Measurements from ENCODE around the gene EZH1. TPM values are rescaled to one million over a fixed set of nuclear protein-coding genes. Genes with fewer than 3 reads are reported as not detected.

EZH1 gene
- total and polyA plus RNA-seq, 10 of the 15 experiments (the other 5 are each of a cell fraction or from before 2014, with no cell fraction given): 6.1 to 43.3 (median 16.8) TPM

GRCh38 chr17:42704490-42704836 is 40.4 kb downstream of the EZH1 start (continued):
- TF ChIP-seq, protein P1, sequence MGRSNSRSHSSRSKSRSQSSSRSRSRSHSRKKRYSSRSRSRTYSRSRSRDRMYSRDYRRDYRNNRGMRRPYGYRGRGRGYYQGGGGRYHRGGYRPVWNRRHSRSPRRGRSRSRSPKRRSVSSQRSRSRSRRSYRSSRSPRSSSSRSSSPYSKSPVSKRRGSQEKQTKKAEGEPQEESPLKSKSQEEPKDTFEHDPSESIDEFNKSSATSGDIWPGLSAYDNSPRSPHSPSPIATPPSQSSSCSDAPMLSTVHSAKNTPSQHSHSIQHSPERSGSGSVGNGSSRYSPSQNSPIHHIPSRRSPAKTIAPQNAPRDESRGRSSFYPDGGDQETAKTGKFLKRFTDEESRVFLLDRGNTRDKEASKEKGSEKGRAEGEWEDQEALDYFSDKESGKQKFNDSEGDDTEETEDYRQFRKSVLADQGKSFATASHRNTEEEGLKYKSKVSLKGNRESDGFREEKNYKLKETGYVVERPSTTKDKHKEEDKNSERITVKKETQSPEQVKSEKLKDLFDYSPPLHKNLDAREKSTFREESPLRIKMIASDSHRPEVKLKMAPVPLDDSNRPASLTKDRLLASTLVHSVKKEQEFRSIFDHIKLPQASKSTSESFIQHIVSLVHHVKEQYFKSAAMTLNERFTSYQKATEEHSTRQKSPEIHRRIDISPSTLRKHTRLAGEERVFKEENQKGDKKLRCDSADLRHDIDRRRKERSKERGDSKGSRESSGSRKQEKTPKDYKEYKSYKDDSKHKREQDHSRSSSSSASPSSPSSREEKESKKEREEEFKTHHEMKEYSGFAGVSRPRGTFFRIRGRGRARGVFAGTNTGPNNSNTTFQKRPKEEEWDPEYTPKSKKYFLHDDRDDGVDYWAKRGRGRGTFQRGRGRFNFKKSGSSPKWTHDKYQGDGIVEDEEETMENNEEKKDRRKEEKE (IDR thresholded peaks at IDR 0.05): no peak
- peak; percentile 14; the same call in 1 of the 2 replicates for TF ChIP-seq POLR2A (IDR thresholded peaks at IDR 0.05; ENCODE audit: low read depth, low read length)

DNA sequence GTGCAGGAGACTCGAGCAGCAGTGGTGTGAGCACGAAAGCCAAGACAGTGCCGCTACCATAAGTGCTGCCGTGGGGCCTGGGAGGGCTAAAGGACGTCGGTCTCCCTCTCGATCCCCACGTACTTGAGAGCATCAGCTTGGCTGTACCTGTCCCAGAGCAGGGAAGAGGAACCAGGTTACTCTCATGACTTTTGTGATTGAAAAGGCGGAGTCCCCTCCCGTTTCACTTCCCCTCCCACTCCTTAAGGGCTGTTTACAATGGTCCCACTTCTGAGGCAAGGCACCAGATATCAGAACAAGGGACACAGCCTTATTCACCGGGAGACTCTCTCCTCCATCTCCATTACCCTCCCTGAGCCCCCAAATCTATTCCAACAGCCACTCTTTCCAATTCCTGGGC is 42.4 kb downstream of the EZH1 start:
- Histone ChIP-seq H3K27ac (ENCODE audit: control insufficient read depth, insufficient read depth) (peak overlapping the region; percentile 29; the same call in 1 of the 2 replicates), H3K79me2 (ENCODE audit: control insufficient read depth, insufficient read depth, low read length) (no peaks in the 10 kb centered on the region; the same call in 1 of the 2 replicates), H3K9ac (ENCODE audit: control insufficient read depth, insufficient read depth, low read length) (no peak overlapping the region), H2AFZ (ENCODE audit: control insufficient read depth, low read depth, low read length) (no peak overlapping the region), H3K27me3 (replicated peaks in 1 of 2; ENCODE audit: control insufficient read depth in 2 of 2, insufficient read depth in 2 of 2, low read length in 1 of 2) (no peaks in the 10 kb centered on the region), H3K36me3 (ENCODE audit: control insufficient read depth in 2 of 2, insufficient read depth in 2 of 2, low read length in 1 of 2) (peaks cover 8 to 28% of the 10 kb centered on the region in 2 experiments), H4K20me1 (ENCODE audit: control insufficient read depth, insufficient read depth) (no peaks in the 10 kb centered on the region), H3K4me3 (no peak overlapping the region), H3K4me2 (ENCODE audit: control insufficient read depth, insufficient read depth) (peak overlapping the region; percentile 31; the same call in 1 of the 2 replicates), H3K9me3 (replicated peaks; ENCODE audit: control insufficient read depth, insufficient read depth, low read length) (no peaks in the 10 kb centered on the region), H3K4me1 (ENCODE audit: control insufficient read depth, insufficient read depth, low read length) (peaks cover 50% of the 10 kb centered on the region)
- ChIA-PET CTCF (interaction anchor here (2.9 kb wide), 1 partner anchor 124 kb away, joined by 17 read pairs; the partner anchor contains the start of gene PSMC3IP), RAD21 (ENCODE audit: unreplicated experiment) (no interaction called here), SMC1A (ENCODE audit: uncharacterized antibody, unreplicated experiment) (interaction anchor here (1.4 to 2.6 kb wide), 3 partner anchors 19 to 95 kb away, joined by 3 to 14 read pairs (median 7); partner anchors contain the start of gene PLEKHH3), POLR2A (interaction anchor here (1.0 kb wide), 1 partner anchor 13 kb away, joined by 3 read pairs; no protein-coding TSS in a partner anchor)
- intact Hi-C loops (cut with micrococcal nuclease; ENCODE audit: unreplicated experiment) (no loop called here), in situ Hi-C loops (cut with MboI) (no loop called here)
- FAIRE-seq (no peak), ATAC-seq (peak; percentile 7; the same call in 1 of the 3 replicates), DNase-seq (ENCODE audit: low read depth, low spot score) (no peak)
- BruUV-seq (replicated peaks): TSS peak; percentile 44
- WGBS (ENCODE audit: insufficient coverage, insufficient replicate concordance, low lambda C conversion rate, missing lambda C conversion rate): 88% methylated on average over 10 of the region's 11 CpGs
- TF ChIP-seq MEF2A (IDR thresholded peaks at IDR 0.05; ENCODE audit: insufficient read depth, low read depth, low read length) (no peak), ATF7 (IDR thresholded peaks at IDR 0.05; ENCODE audit: low read depth) (no peak), HCFC1 (IDR thresholded peaks at IDR 0.05; ENCODE audit: low read length) (no peak), TARDBP (IDR thresholded peaks at IDR 0.05; ENCODE audit: borderline replicate concordance) (no peak), TAF1 (IDR thresholded peaks at IDR 0.05; ENCODE audit: borderline replicate concordance, low read depth, low read length) (no peak), SPI1 (IDR thresholded peaks at IDR 0.05; ENCODE audit: borderline replicate concordance, insufficient read depth, low read depth, low read length) (peak; percentile 91)
- TF ChIP-seq, protein P2, sequence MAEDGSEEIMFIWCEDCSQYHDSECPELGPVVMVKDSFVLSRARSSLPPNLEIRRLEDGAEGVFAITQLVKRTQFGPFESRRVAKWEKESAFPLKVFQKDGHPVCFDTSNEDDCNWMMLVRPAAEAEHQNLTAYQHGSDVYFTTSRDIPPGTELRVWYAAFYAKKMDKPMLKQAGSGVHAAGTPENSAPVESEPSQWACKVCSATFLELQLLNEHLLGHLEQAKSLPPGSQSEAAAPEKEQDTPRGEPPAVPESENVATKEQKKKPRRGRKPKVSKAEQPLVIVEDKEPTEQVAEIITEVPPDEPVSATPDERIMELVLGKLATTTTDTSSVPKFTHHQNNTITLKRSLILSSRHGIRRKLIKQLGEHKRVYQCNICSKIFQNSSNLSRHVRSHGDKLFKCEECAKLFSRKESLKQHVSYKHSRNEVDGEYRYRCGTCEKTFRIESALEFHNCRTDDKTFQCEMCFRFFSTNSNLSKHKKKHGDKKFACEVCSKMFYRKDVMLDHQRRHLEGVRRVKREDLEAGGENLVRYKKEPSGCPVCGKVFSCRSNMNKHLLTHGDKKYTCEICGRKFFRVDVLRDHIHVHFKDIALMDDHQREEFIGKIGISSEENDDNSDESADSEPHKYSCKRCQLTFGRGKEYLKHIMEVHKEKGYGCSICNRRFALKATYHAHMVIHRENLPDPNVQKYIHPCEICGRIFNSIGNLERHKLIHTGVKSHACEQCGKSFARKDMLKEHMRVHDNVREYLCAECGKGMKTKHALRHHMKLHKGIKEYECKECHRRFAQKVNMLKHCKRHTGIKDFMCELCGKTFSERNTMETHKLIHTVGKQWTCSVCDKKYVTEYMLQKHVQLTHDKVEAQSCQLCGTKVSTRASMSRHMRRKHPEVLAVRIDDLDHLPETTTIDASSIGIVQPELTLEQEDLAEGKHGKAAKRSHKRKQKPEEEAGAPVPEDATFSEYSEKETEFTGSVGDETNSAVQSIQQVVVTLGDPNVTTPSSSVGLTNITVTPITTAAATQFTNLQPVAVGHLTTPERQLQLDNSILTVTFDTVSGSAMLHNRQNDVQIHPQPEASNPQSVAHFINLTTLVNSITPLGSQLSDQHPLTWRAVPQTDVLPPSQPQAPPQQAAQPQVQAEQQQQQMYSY (CRISPR knock-in tag; IDR thresholded peaks at IDR 0.05): no peak
- TF ChIP-seq, protein P3, sequence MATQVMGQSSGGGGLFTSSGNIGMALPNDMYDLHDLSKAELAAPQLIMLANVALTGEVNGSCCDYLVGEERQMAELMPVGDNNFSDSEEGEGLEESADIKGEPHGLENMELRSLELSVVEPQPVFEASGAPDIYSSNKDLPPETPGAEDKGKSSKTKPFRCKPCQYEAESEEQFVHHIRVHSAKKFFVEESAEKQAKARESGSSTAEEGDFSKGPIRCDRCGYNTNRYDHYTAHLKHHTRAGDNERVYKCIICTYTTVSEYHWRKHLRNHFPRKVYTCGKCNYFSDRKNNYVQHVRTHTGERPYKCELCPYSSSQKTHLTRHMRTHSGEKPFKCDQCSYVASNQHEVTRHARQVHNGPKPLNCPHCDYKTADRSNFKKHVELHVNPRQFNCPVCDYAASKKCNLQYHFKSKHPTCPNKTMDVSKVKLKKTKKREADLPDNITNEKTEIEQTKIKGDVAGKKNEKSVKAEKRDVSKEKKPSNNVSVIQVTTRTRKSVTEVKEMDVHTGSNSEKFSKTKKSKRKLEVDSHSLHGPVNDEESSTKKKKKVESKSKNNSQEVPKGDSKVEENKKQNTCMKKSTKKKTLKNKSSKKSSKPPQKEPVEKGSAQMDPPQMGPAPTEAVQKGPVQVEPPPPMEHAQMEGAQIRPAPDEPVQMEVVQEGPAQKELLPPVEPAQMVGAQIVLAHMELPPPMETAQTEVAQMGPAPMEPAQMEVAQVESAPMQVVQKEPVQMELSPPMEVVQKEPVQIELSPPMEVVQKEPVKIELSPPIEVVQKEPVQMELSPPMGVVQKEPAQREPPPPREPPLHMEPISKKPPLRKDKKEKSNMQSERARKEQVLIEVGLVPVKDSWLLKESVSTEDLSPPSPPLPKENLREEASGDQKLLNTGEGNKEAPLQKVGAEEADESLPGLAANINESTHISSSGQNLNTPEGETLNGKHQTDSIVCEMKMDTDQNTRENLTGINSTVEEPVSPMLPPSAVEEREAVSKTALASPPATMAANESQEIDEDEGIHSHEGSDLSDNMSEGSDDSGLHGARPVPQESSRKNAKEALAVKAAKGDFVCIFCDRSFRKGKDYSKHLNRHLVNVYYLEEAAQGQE (IDR thresholded peaks at IDR 0.05; ENCODE audit: low read depth, low read length): no peak
- TF ChIP-seq, protein P4, sequence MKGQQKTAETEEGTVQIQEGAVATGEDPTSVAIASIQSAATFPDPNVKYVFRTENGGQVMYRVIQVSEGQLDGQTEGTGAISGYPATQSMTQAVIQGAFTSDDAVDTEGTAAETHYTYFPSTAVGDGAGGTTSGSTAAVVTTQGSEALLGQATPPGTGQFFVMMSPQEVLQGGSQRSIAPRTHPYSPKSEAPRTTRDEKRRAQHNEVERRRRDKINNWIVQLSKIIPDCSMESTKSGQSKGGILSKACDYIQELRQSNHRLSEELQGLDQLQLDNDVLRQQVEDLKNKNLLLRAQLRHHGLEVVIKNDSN (IDR thresholded peaks at IDR 0.05; ENCODE audit: borderline replicate concordance, extremely low read length, insufficient read depth, low read depth, low read length): no peak

All from GM12878 (cell line).